CD4-positive, alpha-beta T cell (primary cell): ENCODE data around the gene SETBP1. TPM values are rescaled to one million over a fixed set of nuclear protein-coding genes. Genes with fewer than 3 reads are reported as not detected.

Source experiments
- ATAC-seq: fragments of 200-7000 bp; cut with Tn5 transposase; one replicate; pipeline ENCODE4 v1.10.0; 2022; ENCODE audit warnings: mild to moderate bottlenecking; ENCODE audit not compliant: poor library complexity
- CTCF ChIA-PET: fragments of 350-600 bp; sonication (Branson Sonifier 250); formaldehyde crosslinking; loops from one replicate; lab custom pipeline; 2021; ENCODE audit warnings: antibody characterized with exemption, inconsistent platforms; lab: Charles Lee
- POLR2A ChIA-PET: fragments of 350-600 bp; sonication (Branson Sonifier 250); formaldehyde crosslinking; loops from one replicate; lab custom pipeline; 2021; ENCODE audit warnings: antibody characterized with exemption, inconsistent platforms; lab: Charles Lee
- DNase-seq, 14 experiments: peaks; one replicate each; pipeline ENCODE4 v3.0.0-alpha.2; 2013 to 2020; ENCODE audit warnings: mixed read lengths in 2 of 14
- H3K27ac ChIP-seq, 2 donors: one replicate each; pipeline versions ENCODE4 v1.5.1 to v1.7.0; 2013; ENCODE audit warnings: low read length in 2 of 2, low read depth in 1 of 2, mild to moderate bottlenecking in 1 of 2
- H3K27me3 ChIP-seq, 2 experiments: 1 replicate in 1 of 2; 2 replicates in 1 of 2; pipeline versions ENCODE4 v1.6.1 to v1.7.0; 2013; ENCODE audit warnings: low read length in 2 of 2, control low read depth in 1 of 2, mild to moderate bottlenecking in 1 of 2, moderate library complexity in 1 of 2; ENCODE audit not compliant: insufficient read depth in 2 of 2, control insufficient read depth in 1 of 2
- H3K36me3 ChIP-seq: one replicate; pipeline ENCODE4 v1.6.1; 2013; ENCODE audit warnings: low read length, control low read depth; ENCODE audit not compliant: insufficient read depth
- H3K4me1 ChIP-seq: one replicate; pipeline ENCODE4 v1.6.1; 2013; ENCODE audit warnings: low read length, control low read depth; ENCODE audit not compliant: insufficient read depth
- H3K4me3 ChIP-seq: one replicate; pipeline ENCODE4 v1.5.1; 2013; ENCODE audit warnings: mild to moderate bottlenecking, low read length, moderate library complexity
- H3K9me3 ChIP-seq, 2 experiments: 1 replicate in 1 of 2; 2 replicates in 1 of 2; pipeline versions ENCODE4 v1.6.1 to v1.7.0; 2013; ENCODE audit warnings: low read length in 2 of 2, mild to moderate bottlenecking in 2 of 2, control low read depth in 1 of 2, moderate library complexity in 1 of 2; ENCODE audit not compliant: control insufficient read depth in 1 of 2, insufficient read depth in 1 of 2
- H3K27ac Mint-ChIP-seq: one replicate; pipeline ENCODE4 v1.8.0; 2020; ENCODE audit warnings: mixed read lengths
- H3K27me3 Mint-ChIP-seq: one replicate; pipeline ENCODE4 v1.8.0; 2021; ENCODE audit warnings: mixed read lengths
- H3K36me3 Mint-ChIP-seq: one replicate; pipeline ENCODE4 v1.8.0; 2021; ENCODE audit warnings: low read depth, mixed read lengths
- H3K4me1 Mint-ChIP-seq: one replicate; pipeline ENCODE4 v1.8.0; 2021; ENCODE audit warnings: low read depth, mixed read lengths
- H3K4me3 Mint-ChIP-seq: one replicate; pipeline ENCODE4 v1.8.0; 2020; ENCODE audit warnings: mild to moderate bottlenecking, mixed read lengths
- H3K9me3 Mint-ChIP-seq: one replicate; pipeline ENCODE4 v1.8.0; 2020; ENCODE audit warnings: mixed read lengths
- intact Hi-C, 2 experiments: fragments of 100-400 bp; cut with DNase I in 1 of 2; cut with micrococcal nuclease in 1 of 2; formaldehyde crosslinking; loops; one replicate each; pipeline versions ENCODE4 v1.15.1 to v1.9.0; 2023 to 2025; cut with DNase I, micrococcal nuclease
- total RNA-seq, 174 experiments: library from RNA in 2 of 174; stranded (reverse) in 2 of 174; gene quantifications; one replicate each; pipeline ENCODE4 v1.2.3 and lab custom pipeline; 2021 to 2026
- TF ChIP-seq, protein P1 (sequence below): fragments of 200-600 bp; IDR thresholded peaks from one replicate; pipeline ENCODE4 v1.8.0; 2022; ENCODE audit warnings: antibody characterized with exemption, mild to moderate bottlenecking

Gene SETBP1
- total RNA-seq, 2 experiments from 2014 or later = 0.25 to 0.41 TPM

DNA sequence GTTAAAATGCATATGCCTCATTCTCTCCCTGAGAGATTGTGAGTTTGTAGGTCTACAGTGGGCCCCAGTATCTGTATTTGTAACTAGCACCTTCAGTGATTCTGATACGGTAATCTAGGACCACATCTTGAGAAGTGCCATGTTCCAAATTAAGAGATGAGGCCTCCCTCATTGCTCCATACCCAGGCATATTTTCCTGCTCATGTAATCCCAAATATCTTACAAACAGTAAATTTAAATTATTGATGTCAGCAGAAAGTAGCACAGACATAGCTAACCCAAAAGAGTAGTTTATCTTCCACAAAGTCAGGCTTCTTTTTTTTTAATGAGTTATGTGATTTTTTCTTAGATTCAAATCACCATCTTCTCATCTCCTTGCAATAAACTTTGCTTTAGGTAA, 263.8 kb downstream of the SETBP1 start:
- H3K4me3 Mint-ChIP-seq = no peak overlapping the region
- DNase-seq (no peak), ATAC-seq (no peak)
- Histone ChIP-seq H3K27me3 (no peaks in the 10 kb centered on the region), H3K4me1 (no peaks in the 10 kb centered on the region), H3K36me3 (no peaks in the 10 kb centered on the region), H3K4me3 (no peak overlapping the region), H3K9me3 (no peaks in the 10 kb centered on the region), H3K27ac (no peak overlapping the region)
- TF ChIP-seq, protein P1, sequence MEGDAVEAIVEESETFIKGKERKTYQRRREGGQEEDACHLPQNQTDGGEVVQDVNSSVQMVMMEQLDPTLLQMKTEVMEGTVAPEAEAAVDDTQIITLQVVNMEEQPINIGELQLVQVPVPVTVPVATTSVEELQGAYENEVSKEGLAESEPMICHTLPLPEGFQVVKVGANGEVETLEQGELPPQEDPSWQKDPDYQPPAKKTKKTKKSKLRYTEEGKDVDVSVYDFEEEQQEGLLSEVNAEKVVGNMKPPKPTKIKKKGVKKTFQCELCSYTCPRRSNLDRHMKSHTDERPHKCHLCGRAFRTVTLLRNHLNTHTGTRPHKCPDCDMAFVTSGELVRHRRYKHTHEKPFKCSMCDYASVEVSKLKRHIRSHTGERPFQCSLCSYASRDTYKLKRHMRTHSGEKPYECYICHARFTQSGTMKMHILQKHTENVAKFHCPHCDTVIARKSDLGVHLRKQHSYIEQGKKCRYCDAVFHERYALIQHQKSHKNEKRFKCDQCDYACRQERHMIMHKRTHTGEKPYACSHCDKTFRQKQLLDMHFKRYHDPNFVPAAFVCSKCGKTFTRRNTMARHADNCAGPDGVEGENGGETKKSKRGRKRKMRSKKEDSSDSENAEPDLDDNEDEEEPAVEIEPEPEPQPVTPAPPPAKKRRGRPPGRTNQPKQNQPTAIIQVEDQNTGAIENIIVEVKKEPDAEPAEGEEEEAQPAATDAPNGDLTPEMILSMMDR = no peak
- H3K27ac Mint-ChIP-seq = no peak overlapping the region
- ChIA-PET CTCF (no interaction called here), POLR2A (no interaction called here)
- H3K27me3 Mint-ChIP-seq = peaks cover 5% of the 10 kb centered on the region
- no peaks in the 10 kb centered on the region for H3K9me3 Mint-ChIP-seq
- H3K36me3 Mint-ChIP-seq = no peaks in the 10 kb centered on the region
- no peaks in the 10 kb centered on the region for H3K4me1 Mint-ChIP-seq
- intact Hi-C loops = no loop called here

DNA sequence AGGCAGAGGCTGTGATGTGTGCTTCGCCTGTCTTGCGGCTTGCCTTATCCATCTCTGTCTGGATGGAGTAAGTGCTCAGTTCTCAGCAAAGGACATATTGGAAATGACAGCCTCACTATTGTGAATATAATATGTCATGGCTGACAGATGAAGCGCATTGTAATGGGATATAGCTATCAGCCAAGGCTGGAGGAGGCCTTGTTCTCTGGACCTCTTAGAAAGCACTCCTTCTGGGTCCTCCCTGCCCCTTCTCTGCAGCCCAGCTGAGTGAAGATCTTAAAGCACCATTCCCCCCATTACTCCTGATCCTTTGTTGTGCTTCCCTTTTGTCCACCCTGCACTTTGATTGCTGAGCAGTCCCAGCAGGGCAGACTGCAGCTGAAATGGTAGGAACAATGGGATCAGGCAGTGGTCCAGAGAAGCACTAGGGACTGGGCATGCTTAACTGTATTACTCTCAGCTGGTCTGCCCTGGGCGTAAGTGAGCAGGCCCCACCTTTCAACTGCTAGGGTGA, 265.3 kb downstream of the SETBP1 start:
- no peaks in the 10 kb centered on the region for H3K9me3 ChIP-seq
- H3K4me1 ChIP-seq = no peaks in the 10 kb centered on the region
- H3K36me3 Mint-ChIP-seq = no peaks in the 10 kb centered on the region
- no peak overlapping the region for H3K27ac ChIP-seq
- intact Hi-C loops = no loop called here
- H3K4me3 ChIP-seq = no peak overlapping the region
- CTCF ChIA-PET = no interaction called here
- no peak for ATAC-seq
- no peak for DNase-seq
- H3K36me3 ChIP-seq = no peaks in the 10 kb centered on the region
- H3K9me3 Mint-ChIP-seq = no peaks in the 10 kb centered on the region
- no peaks in the 10 kb centered on the region for H3K4me1 Mint-ChIP-seq
- peaks cover 5% of the 10 kb centered on the region for H3K27me3 Mint-ChIP-seq
- H3K27me3 ChIP-seq = no peaks in the 10 kb centered on the region
- H3K4me3 Mint-ChIP-seq = no peak overlapping the region
- no peak overlapping the region for H3K27ac Mint-ChIP-seq
- POLR2A ChIA-PET = no interaction called here
- TF ChIP-seq, protein P1 = no peak

DNA sequence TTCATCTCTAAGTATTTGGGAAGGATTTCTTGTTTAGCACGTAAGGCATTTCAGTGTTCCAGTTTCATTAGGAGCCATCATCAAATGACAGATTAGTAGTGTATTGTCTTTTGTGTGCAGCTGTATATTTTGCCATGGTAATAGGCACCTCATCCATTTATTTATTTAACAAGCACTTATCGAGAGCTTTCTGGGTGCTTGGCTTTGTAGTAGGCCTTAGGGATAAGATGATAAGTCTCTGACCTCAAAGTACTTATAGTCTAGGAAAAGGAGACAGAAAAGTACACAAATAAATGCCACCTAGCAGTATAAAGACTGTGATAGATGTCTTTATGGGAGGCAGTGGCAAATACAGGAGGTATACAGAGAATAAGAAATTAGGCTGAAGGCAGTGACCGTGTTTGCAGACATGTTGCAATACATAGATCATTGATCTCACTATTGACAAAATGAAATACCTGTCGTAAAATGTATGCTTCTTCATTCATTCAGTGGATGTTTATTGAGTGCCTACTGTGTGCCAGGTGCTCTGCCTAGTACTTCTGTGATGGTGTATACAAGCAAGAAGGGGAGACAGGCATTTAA, 265.9 kb downstream of the SETBP1 start:
- Mint-ChIP-seq H3K36me3 (no peaks in the 10 kb centered on the region), H3K27me3 (no peaks in the 10 kb centered on the region), H3K4me3 (no peak overlapping the region), H3K9me3 (no peaks in the 10 kb centered on the region), H3K27ac (no peak overlapping the region), H3K4me1 (no peaks in the 10 kb centered on the region)
- H3K36me3 ChIP-seq = no peaks in the 10 kb centered on the region
- POLR2A ChIA-PET = no interaction called here
- intact Hi-C loops = no loop called here
- TF ChIP-seq, protein P1 = no peak
- no peak overlapping the region for H3K4me3 ChIP-seq
- H3K27me3 ChIP-seq = no peaks in the 10 kb centered on the region
- H3K4me1 ChIP-seq = no peaks in the 10 kb centered on the region
- CTCF ChIA-PET = no interaction called here
- ATAC-seq = no peak
- no peak for DNase-seq
- no peaks in the 10 kb centered on the region for H3K9me3 ChIP-seq
- H3K27ac ChIP-seq = no peak overlapping the region
